ENCODE results near the gene LRRC23. TPM values are rescaled to one million over a fixed set of nuclear protein-coding genes. Genes with fewer than 3 reads are reported as not detected.

The LRRC23 gene
- total and polyA plus RNA-seq, 2 of the 13 experiments (the other 11 are each of a cell fraction or from before 2014, with no cell fraction given), result 6.0 to 7.8 TPM

- TF ChIP-seq, protein P1, sequence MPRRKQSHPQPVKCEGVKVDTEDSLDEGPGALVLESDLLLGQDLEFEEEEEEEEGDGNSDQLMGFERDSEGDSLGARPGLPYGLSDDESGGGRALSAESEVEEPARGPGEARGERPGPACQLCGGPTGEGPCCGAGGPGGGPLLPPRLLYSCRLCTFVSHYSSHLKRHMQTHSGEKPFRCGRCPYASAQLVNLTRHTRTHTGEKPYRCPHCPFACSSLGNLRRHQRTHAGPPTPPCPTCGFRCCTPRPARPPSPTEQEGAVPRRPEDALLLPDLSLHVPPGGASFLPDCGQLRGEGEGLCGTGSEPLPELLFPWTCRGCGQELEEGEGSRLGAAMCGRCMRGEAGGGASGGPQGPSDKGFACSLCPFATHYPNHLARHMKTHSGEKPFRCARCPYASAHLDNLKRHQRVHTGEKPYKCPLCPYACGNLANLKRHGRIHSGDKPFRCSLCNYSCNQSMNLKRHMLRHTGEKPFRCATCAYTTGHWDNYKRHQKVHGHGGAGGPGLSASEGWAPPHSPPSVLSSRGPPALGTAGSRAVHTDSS (CRISPR knock-in tag; conservative IDR thresholded peaks at IDR 0.05), result no peak
- TF ChIP-seq ELF3 (CRISPR knock-in tag; IDR thresholded peaks at IDR 0.05) (peak; percentile 31; the same call in 1 of the 2 replicates), RARG (CRISPR knock-in tag; IDR thresholded peaks at IDR 0.05; ENCODE audit: low read depth) (no peak), ZNF343 (CRISPR knock-in tag; IDR thresholded peaks at IDR 0.05) (no peak), HOXA3 (CRISPR knock-in tag; IDR thresholded peaks at IDR 0.05) (0 out of 2 replicates have a peak, but pooled peaks have one; percentile 12), TFDP2 (CRISPR knock-in tag; IDR thresholded peaks at IDR 0.05) (0 out of 2 replicates have a peak, but pooled peaks have one; percentile 24), TP53 (CRISPR knock-in tag; conservative IDR thresholded peaks at IDR 0.05) (no peak), YY1 (IDR thresholded peaks at IDR 0.05; ENCODE audit: insufficient read depth, insufficient replicate concordance, low read depth, low read length) (peak; percentile 26), ZNF749 (CRISPR knock-in tag; IDR thresholded peaks at IDR 0.05; ENCODE audit: borderline replicate concordance) (no peak), RCOR2 (CRISPR knock-in tag; IDR thresholded peaks at IDR 0.05) (no peak), RORA (CRISPR knock-in tag; IDR thresholded peaks at IDR 0.05) (no peak), SOX5 (CRISPR knock-in tag; IDR thresholded peaks at IDR 0.05; ENCODE audit: borderline replicate concordance) (no peak), ZNF510 (CRISPR knock-in tag; IDR thresholded peaks at IDR 0.05; ENCODE audit: low read depth) (no peak), POLR2A (IDR thresholded peaks at IDR 0.05; ENCODE audit: insufficient read depth in 1 of 2, low read depth in 2 of 2, low read length in 2 of 2) (peak in 1 of 2 experiments; percentile 53; a peak in 1 of 4 replicates), HDAC1 (CRISPR knock-in tag; IDR thresholded peaks at IDR 0.05) (peak; percentile 59; the same call in 1 of the 2 replicates), ELF4 (CRISPR knock-in tag; IDR thresholded peaks at IDR 0.05; ENCODE audit: borderline replicate concordance) (no peak), ZNF83 (CRISPR knock-in tag; IDR thresholded peaks at IDR 0.05; ENCODE audit: borderline replicate concordance) (no peak), MAZ (IDR thresholded peaks at IDR 0.05; ENCODE audit: borderline replicate concordance, low read depth, low read length) (peak; percentile 77; the same call in 1 of the 2 replicates), MAZ (CRISPR knock-in tag; IDR thresholded peaks at IDR 0.05; ENCODE audit: low read depth) (peak; percentile 64)
- TF ChIP-seq, protein P2, sequence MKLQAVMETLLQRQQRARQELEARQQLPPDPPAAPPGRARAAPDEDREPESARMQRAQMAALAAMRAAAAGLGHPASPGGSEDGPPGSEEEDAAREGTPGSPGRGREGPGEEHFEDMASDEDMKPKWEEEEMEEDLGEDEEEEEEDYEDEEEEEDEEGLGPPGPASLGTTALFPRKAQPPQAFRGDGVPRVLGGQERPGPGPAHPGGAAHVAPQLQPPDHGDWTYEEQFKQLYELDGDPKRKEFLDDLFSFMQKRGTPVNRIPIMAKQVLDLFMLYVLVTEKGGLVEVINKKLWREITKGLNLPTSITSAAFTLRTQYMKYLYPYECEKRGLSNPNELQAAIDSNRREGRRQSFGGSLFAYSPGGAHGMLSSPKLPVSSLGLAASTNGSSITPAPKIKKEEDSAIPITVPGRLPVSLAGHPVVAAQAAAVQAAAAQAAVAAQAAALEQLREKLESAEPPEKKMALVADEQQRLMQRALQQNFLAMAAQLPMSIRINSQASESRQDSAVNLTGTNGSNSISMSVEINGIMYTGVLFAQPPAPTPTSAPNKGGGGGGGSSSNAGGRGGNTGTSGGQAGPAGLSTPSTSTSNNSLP (IDR thresholded peaks at IDR 0.05; ENCODE audit: low read depth, low read length), result no peak
- TF ChIP-seq, protein P3, sequence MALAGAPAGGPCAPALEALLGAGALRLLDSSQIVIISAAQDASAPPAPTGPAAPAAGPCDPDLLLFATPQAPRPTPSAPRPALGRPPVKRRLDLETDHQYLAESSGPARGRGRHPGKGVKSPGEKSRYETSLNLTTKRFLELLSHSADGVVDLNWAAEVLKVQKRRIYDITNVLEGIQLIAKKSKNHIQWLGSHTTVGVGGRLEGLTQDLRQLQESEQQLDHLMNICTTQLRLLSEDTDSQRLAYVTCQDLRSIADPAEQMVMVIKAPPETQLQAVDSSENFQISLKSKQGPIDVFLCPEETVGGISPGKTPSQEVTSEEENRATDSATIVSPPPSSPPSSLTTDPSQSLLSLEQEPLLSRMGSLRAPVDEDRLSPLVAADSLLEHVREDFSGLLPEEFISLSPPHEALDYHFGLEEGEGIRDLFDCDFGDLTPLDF (CRISPR knock-in tag; IDR thresholded peaks at IDR 0.05), result no peak
Measured at GRCh38 chr12:6927379-6928021, 22.9 kb downstream of the LRRC23 start, which contains the start of gene ATN1 (continued).
